ENCODE results near the gene TUBGCP6.

TUBGCP6 gene

GRCh38 chr22:50194037-50194805 is 50.6 kb downstream of the TUBGCP6 start:
- no peak for DNase-seq (ENCODE audit: low read depth, low spot score)
- ChIA-PET POLR2A (no interaction called here), CTCF (interaction anchor here (0.6 to 1.5 kb wide), 2 partner anchors 14 to 332 kb away, joined by 3 to 5 read pairs; no protein-coding TSS in a partner anchor)
- TF ChIP-seq CTCF (IDR thresholded peaks at IDR 0.05; ENCODE audit: insufficient read depth, low read length, missing control alignments) = no peak
- H3K4me3 ChIP-seq (ENCODE audit: low read depth, low read length) = no peak overlapping the region

- H3K4me3 ChIP-seq (ENCODE audit: low read depth, low read length) = no peak overlapping the region
- no peak for DNase-seq (ENCODE audit: low read depth, low spot score)
- POLR2A ChIA-PET = no interaction called here
- CTCF ChIA-PET = interaction anchor here (0.6 to 1.5 kb wide), 2 partner anchors 15 to 332 kb away, joined by 3 to 5 read pairs; no protein-coding TSS in a partner anchor
- no peak for TF ChIP-seq CTCF (IDR thresholded peaks at IDR 0.05; ENCODE audit: insufficient read depth, low read length, missing control alignments)
These were observed 51.2 kb downstream of the TUBGCP6 start for GRCh38 chr22:50193621-50194020.

GRCh38 chr22:50192436-50193204 is 52.2 kb downstream of the TUBGCP6 start:
- no peak for TF ChIP-seq CTCF (IDR thresholded peaks at IDR 0.05; ENCODE audit: insufficient read depth, low read length, missing control alignments)
- no peak for DNase-seq (ENCODE audit: low read depth, low spot score)
- POLR2A ChIA-PET = no interaction called here
- CTCF ChIA-PET = no interaction called here
- H3K4me3 ChIP-seq (ENCODE audit: low read depth, low read length) = no peak overlapping the region

GRCh38 chr22:50190941-50191741 is 53.7 kb downstream of the TUBGCP6 start:
- ChIA-PET CTCF (interaction anchor here (1.0 to 1.5 kb wide), 3 partner anchors 10 to 260 kb away, joined by 3 to 5 read pairs (median 4); no protein-coding TSS in a partner anchor), POLR2A (no interaction called here)
- no peak for DNase-seq (ENCODE audit: low read depth, low spot score)
- no peak overlapping the region for H3K4me3 ChIP-seq (ENCODE audit: low read depth, low read length)
- TF ChIP-seq CTCF (IDR thresholded peaks at IDR 0.05; ENCODE audit: insufficient read depth, low read length, missing control alignments) = no peak

- no peak for DNase-seq (ENCODE audit: low read depth, low spot score)
- CTCF ChIA-PET = interaction anchor here (1.0 to 1.5 kb wide), 4 partner anchors 11 to 259 kb away, joined by 3 to 5 read pairs (median 4); no protein-coding TSS in a partner anchor
- POLR2A ChIA-PET = no interaction called here
These were observed 54.5 kb downstream of the TUBGCP6 start for GRCh38 chr22:50190182-50190940.

More at GRCh38 chr22:50190182-50190940, 54.5 kb downstream of the TUBGCP6 start:
- TF ChIP-seq CTCF (IDR thresholded peaks at IDR 0.05; ENCODE audit: insufficient read depth, low read length, missing control alignments) = peak; percentile 27
- H3K4me3 ChIP-seq (ENCODE audit: low read depth, low read length) = peak overlapping the region; percentile 20
